Left hindlimb (tissue), 1 donor: ENCODE measurements around the gene NAIF1.
"Not testable (repeated sequence)": the region's sequence is repeated elsewhere in the genome, so short reads cannot be mapped to it uniquely, and the experiment has no call there.

Source experiments
- DNase-seq: peaks from one replicate; pipeline ENCODE4 v3.0.0-alpha.2; 2018

Gene NAIF1

GRCh38 chr9:128066713-128067644 lies at the start of gene NAIF1:
NAIF1 (minus strand) TSS chr9:128067320; CDS start chr9:128067101, 219 bp downstream.
- DNase-seq: peak; percentile 99

GRCh38 chr9:128116104-128117083 lies 49.3 kb upstream of the NAIF1 start:
- peak; percentile 15 for DNase-seq

GRCh38 chr9:128115187-128116103 lies 48.3 kb upstream of the NAIF1 start:
- DNase-seq: peak; percentile 28

GRCh38 chr9:128114326-128115186 lies 47.4 kb upstream of the NAIF1 start:
- peak; percentile 34 for DNase-seq

- peak; percentile 13 for DNase-seq
Observed at GRCh38 chr9:128113526-128114325, 46.6 kb upstream of the NAIF1 start.

- not testable (repeated sequence) for DNase-seq
Observed at GRCh38 chr9:128111726-128112125, 44.6 kb upstream of the NAIF1 start.

GRCh38 chr9:128109050-128109709 lies 42.1 kb upstream of the NAIF1 start:
- no peak for DNase-seq

GRCh38 chr9:128108269-128109049 lies 41.3 kb upstream of the NAIF1 start:
- no peak for DNase-seq

GRCh38 chr9:128107468-128108268 lies 40.5 kb upstream of the NAIF1 start:
- DNase-seq: no peak

- no peak for DNase-seq
Observed at GRCh38 chr9:128106940-128107467, 39.9 kb upstream of the NAIF1 start.

- no peak for DNase-seq
Observed at GRCh38 chr9:128106181-128106939, 39.2 kb upstream of the NAIF1 start.

GRCh38 chr9:128105538-128106175 lies 38.5 kb upstream of the NAIF1 start:
- DNase-seq: no peak

- no peak for DNase-seq
Observed at GRCh38 chr9:128104171-128104618, 37.1 kb upstream of the NAIF1 start.

- no peak for DNase-seq
Observed at GRCh38 chr9:128103589-128103962, 36.5 kb upstream of the NAIF1 start.

GRCh38 chr9:128102861-128103588 lies 35.9 kb upstream of the NAIF1 start:
- no peak for DNase-seq

- DNase-seq: no peak
Observed at GRCh38 chr9:128102196-128102595, 35.1 kb upstream of the NAIF1 start.
